Measurements from ENCODE around the gene PWWP2B. TPM values are rescaled to one million over a fixed set of nuclear protein-coding genes. Genes with fewer than 3 reads are reported as not detected.

Gene PWWP2B
- total RNA-seq, 1 experiment from 2014 or later, result 12.2 TPM

GRCh38 chr10:132465889-132466519, 69.0 kb downstream of the PWWP2B start:
- ATAC-seq (no peak), DNase-seq (ENCODE audit: low spot score) (no peak)
- Mint-ChIP-seq H3K4me1 (peaks cover 5% of the 10 kb centered on the region), H3K27me3 (ENCODE audit: low read depth) (no peaks in the 10 kb centered on the region), H3K4me3 (no peak overlapping the region), H3K27ac (no peak overlapping the region), H3K36me3 (no peaks in the 10 kb centered on the region), H3K9me3 (no peaks in the 10 kb centered on the region)
- POLR2A ChIA-PET, result no interaction called here
- TF ChIP-seq GTF2I (CRISPR knock-in tag; conservative IDR thresholded peaks at IDR 0.05) (no peak), NFATC4 (CRISPR knock-in tag; IDR thresholded peaks at IDR 0.05) (no peak), USF1 (CRISPR knock-in tag; IDR thresholded peaks at IDR 0.05) (no peak), ZNF281 (CRISPR knock-in tag; IDR thresholded peaks at IDR 0.05) (no peak), IRF2 (CRISPR knock-in tag; IDR thresholded peaks at IDR 0.05; ENCODE audit: borderline replicate concordance, low read depth) (no peak), ETV6 (CRISPR knock-in tag; IDR thresholded peaks at IDR 0.05) (no peak), TCF7 (CRISPR knock-in tag; IDR thresholded peaks at IDR 0.05; ENCODE audit: low read depth) (no peak), NR2C2 (CRISPR knock-in tag; IDR thresholded peaks at IDR 0.05) (no peak), ZNF263 (CRISPR knock-in tag; IDR thresholded peaks at IDR 0.05; ENCODE audit: low read depth) (no peak), OVOL2 (CRISPR knock-in tag; IDR thresholded peaks at IDR 0.05; ENCODE audit: borderline replicate concordance) (no peak), NR1H2 (CRISPR knock-in tag; IDR thresholded peaks at IDR 0.05) (no peak), EMX1 (CRISPR knock-in tag; IDR thresholded peaks at IDR 0.05) (no peak), ZNF219 (CRISPR knock-in tag; IDR thresholded peaks at IDR 0.05; ENCODE audit: borderline replicate concordance) (no peak), ZSCAN18 (CRISPR knock-in tag; IDR thresholded peaks at IDR 0.05) (no peak), NFYB (CRISPR knock-in tag; conservative IDR thresholded peaks at IDR 0.05; ENCODE audit: low read depth) (no peak), ZNF671 (CRISPR knock-in tag; IDR thresholded peaks at IDR 0.05) (no peak), RORB (CRISPR knock-in tag; IDR thresholded peaks at IDR 0.05) (no peak), AFF4 (CRISPR knock-in tag; IDR thresholded peaks at IDR 0.05; ENCODE audit: borderline replicate concordance) (no peak), FOXP1 (CRISPR knock-in tag; IDR thresholded peaks at IDR 0.05; ENCODE audit: borderline replicate concordance) (no peak)
- CTCF ChIA-PET, result interaction anchor here (0.6 to 2.5 kb wide), 10 partner anchors 11 to 277 kb away, joined by 3 to 12 read pairs (median 4); no protein-coding TSS in a partner anchor

Data from WTC11 (cell line).